K562 (cell line): ENCODE data around the gene LMF2. TPM values are rescaled to one million over a fixed set of nuclear protein-coding genes. Genes with fewer than 3 reads are reported as not detected.

Experiments
- ATAC-seq: fragments of 200-7000 bp; cut with Tn5 transposase; 3 replicates; pipeline ENCODE4 v1.9.1; 2020; ENCODE audit warnings: moderate library complexity
- BruUV-seq: library from RNA; stranded (reverse); fragments of 400-500 nt; replicated peaks from 2 replicates; lab custom pipeline; 2021; lab: Mats Ljungman, UMichigan
- CTCF ChIA-PET: fragments of 300-600 bp; formaldehyde crosslinking; extraction: SDS; loops from one replicate; lab custom pipeline; 2021; ENCODE audit warnings: low intra/inter-chr PET ratio; lab: Yijun Ruan, JAX
- POLR2A ChIA-PET: fragments of 300-600, 350-650 bp; sonication (Branson Sonifier 250); formaldehyde crosslinking; extraction: SDS; loops from one replicate; lab custom pipeline; 2021; ENCODE audit warnings: antibody characterized with exemption, inconsistent platforms; lab: Yijun Ruan, JAX
- DNase-seq, 4 experiments: peaks; one replicate each; pipeline versions ENCODE4 v3.0.0 to v3.0.0-alpha.2; 2011 to 2018; ENCODE audit warnings: low spot score in 3 of 4, mixed read lengths in 3 of 4; ENCODE audit errors: extremely low read depth in 1 of 4
- FAIRE-seq: peaks from 2 replicates; lab custom pipeline; 2011; peaks lifted over from hg19 to GRCh38; lab: Jason Lieb, UNC
- H2AFZ ChIP-seq: 2 replicates; pipeline ENCODE4 v1.6.0; 2011; ENCODE audit warnings: low read depth, low read length, control low read depth, inconsistent platforms
- H3K27ac ChIP-seq: fragments of 200-600 bp; 3 replicates; pipeline ENCODE4 v1.8.0; 2011; ENCODE audit warnings: low read depth, mild to moderate bottlenecking, control low read depth, inconsistent platforms, low read length, moderate library complexity, mixed read lengths; ENCODE audit errors: extremely low read depth
- H3K27me3 ChIP-seq, 2 experiments: fragments of 300-600 bp in 1 of 2; 2 replicates in 1 of 2; 3 replicates in 1 of 2; pipeline versions ENCODE4 v1.6.0 to v1.8.0; 2011; ENCODE audit warnings: inconsistent platforms in 2 of 2, low read length in 2 of 2, mild to moderate bottlenecking in 1 of 2, mixed read lengths in 1 of 2, moderate library complexity in 1 of 2; ENCODE audit not compliant: control insufficient read depth in 2 of 2, insufficient read depth in 2 of 2
- H3K36me3 ChIP-seq: fragments of 300-600 bp; 3 replicates; pipeline ENCODE4 v1.8.0; 2011; ENCODE audit warnings: mild to moderate bottlenecking, low read length, inconsistent platforms; ENCODE audit not compliant: control insufficient read depth, insufficient read depth
- H3K4me1 ChIP-seq, 2 experiments: fragments of 200-600 bp in 1 of 2; replicated peaks in 1 of 2; 2 replicates in 1 of 2; 3 replicates in 1 of 2; pipeline versions ENCODE4 v1.5.1 to v1.8.0; 2011; ENCODE audit warnings: inconsistent platforms in 2 of 2, low read length in 2 of 2, mild to moderate bottlenecking in 1 of 2, mixed read lengths in 1 of 2, moderate library complexity in 1 of 2; ENCODE audit not compliant: control insufficient read depth in 2 of 2, insufficient read depth in 2 of 2
- H3K4me2 ChIP-seq: 2 replicates; pipeline ENCODE4 v1.6.1; 2011; ENCODE audit warnings: low read length, control low read depth, inconsistent platforms, mixed read lengths; ENCODE audit not compliant: insufficient read depth
- H3K4me3 ChIP-seq: fragments of 200-600 bp; sonication (generic), shearing (Covaris generic); 2 replicates; pipeline ENCODE4 v1.5.1; 2016; ENCODE audit warnings: control low read depth, inconsistent platforms
- H3K79me2 ChIP-seq: fragments of 200-600 bp; 3 replicates; pipeline ENCODE4 v1.8.0; 2011; ENCODE audit warnings: low read length, inconsistent platforms; ENCODE audit not compliant: control insufficient read depth, insufficient read depth
- H3K9ac ChIP-seq, 2 experiments: 2 replicates each; pipeline versions ENCODE4 v1.6.0 to v1.6.1; 2011; ENCODE audit warnings: low read depth in 2 of 2, low read length in 2 of 2, control low read depth in 1 of 2, inconsistent platforms in 1 of 2, mild to moderate bottlenecking in 1 of 2, mixed read lengths in 1 of 2; ENCODE audit not compliant: insufficient read depth in 1 of 2
- H3K9me1 ChIP-seq: one replicate; pipeline ENCODE4 v1.6.0; 2011; ENCODE audit warnings: inconsistent platforms, mild to moderate bottlenecking, low read length, moderate library complexity; ENCODE audit not compliant: control insufficient read depth, insufficient read depth
- H3K9me3 ChIP-seq: replicated peaks from 2 replicates; pipeline ENCODE4 v1.5.1; 2011; ENCODE audit warnings: low read depth, low read length, inconsistent platforms; ENCODE audit not compliant: control insufficient read depth, insufficient read depth
- H4K20me1 ChIP-seq: replicated peaks from 2 replicates; pipeline ENCODE4 v1.6.1; 2011; ENCODE audit warnings: low read length, inconsistent platforms, mixed read lengths; ENCODE audit not compliant: control insufficient read depth, insufficient read depth
- CBFA2T2 ChIP-seq: fragments of 450-650 bp; conservative IDR thresholded peaks from 2 replicates; pipeline ENCODE4 v1.6.1; 2017; ENCODE audit warnings: mild to moderate bottlenecking
- CBX3 ChIP-seq, 2 experiments: IDR thresholded peaks; 1 replicate in 1 of 2; 2 replicates in 1 of 2; pipeline ENCODE4 v1.6.1; 2012; ENCODE audit warnings: inconsistent platforms in 2 of 2, low read length in 2 of 2, borderline replicate concordance in 1 of 2, control low read depth in 1 of 2
- HNRNPL ChIP-seq: fragments of 200-400 bp; formaldehyde crosslinking; IDR thresholded peaks from 2 replicates; pipeline ENCODE4 v1.6.1; 2017; ENCODE audit warnings: low read depth, mild to moderate bottlenecking, low read length
- MCM2 ChIP-seq: fragments of 450-650 bp; IDR thresholded peaks from 2 replicates; pipeline ENCODE4 v1.6.1; 2017; ENCODE audit warnings: low read depth, mild to moderate bottlenecking
- NRF1 ChIP-seq, 2 experiments: fragments of 450-650 bp; IDR thresholded peaks in 1 of 2; conservative IDR thresholded peaks in 1 of 2; 2 replicates each; pipeline ENCODE4 v1.6.1; 2014; ENCODE audit warnings: mild to moderate bottlenecking in 2 of 2
- PYGO2 ChIP-seq: fragments of 450-650 bp; IDR thresholded peaks from 2 replicates; pipeline ENCODE4 v1.6.1; 2016; ENCODE audit warnings: mild to moderate bottlenecking, missing genetic modification characterization, moderate library complexity, missing compliant biosample characterization
- XRCC4 ChIP-seq: IDR thresholded peaks from one replicate; pipeline ENCODE4 v1.6.1; 2011; ENCODE audit not compliant: insufficient read depth, insufficient read length; ENCODE audit errors: extremely low read depth
- WGBS: fragments of 100-300 bp; shearing (Covaris generic); methylation state at CpG from one replicate; pipeline ENCODE4 v1.1.6; 2016; ENCODE audit warnings: low coverage, mixed read lengths; ENCODE audit not compliant: insufficient coverage; ENCODE audit errors: missing lambda C conversion rate; 5-methylcytosine and 5-hydroxymethylcytosine counted together
- in situ Hi-C: fragments of 300-500 bp; cut with MboI; formaldehyde crosslinking; loops from 4 replicates; pipeline ENCODE4 v1.15.0; 2018; ENCODE audit warnings: inconsistent platforms, mixed read lengths
- intact Hi-C: fragments of 100-400 bp; cut with micrococcal nuclease; formaldehyde crosslinking; loops from 2 replicates; pipeline ENCODE4 v1.14.2; 2022
- polyA plus RNA-seq, 8 experiments: library from polyadenylated mRNA; depleted of rRNA in 4 of 8; stranded (reverse) in 5 of 8; unstranded in 3 of 8; fragments of >200 nt; fragmentation: Nextera tagmentation in 2 of 8; fragmentation: Illumina TruSeq in 1 of 8; extraction: Ambion mirVana in 2 of 8; extraction: Trizol in 1 of 8; gene quantifications; 2 replicates each; pipeline versions ENCODE4 v1.2.1 to v1.2.3, GENCODE V29; 2011 to 2014; ENCODE audit warnings: inconsistent platforms in 1 of 8, missing spikeins in 1 of 8
- total RNA-seq, 7 experiments: library from RNA; depleted of rRNA in 6 of 7; stranded (reverse); fragments of >200 nt in 6 of 7; fragmentation: Illumina TruSeq in 2 of 7; extraction: Trizol in 2 of 7; gene quantifications; 2 replicates each; pipeline versions ENCODE4 v1.2.1 to v1.2.3, GENCODE V29; 2011 to 2021; ENCODE audit warnings: low replicate concordance in 1 of 7
- TF ChIP-seq, protein P1 (sequence below): fragments of 450-650 bp; IDR thresholded peaks from 2 replicates; pipeline ENCODE4 v1.6.1; 2016; ENCODE audit warnings: missing biosample characterization, missing genetic modification characterization
- TF ChIP-seq, protein P2 (sequence below): fragments of 250-450 bp; sonication (Bioruptor Pico); IDR thresholded peaks from 2 replicates; pipeline ENCODE4 v1.8.0; 2021; ENCODE audit warnings: moderate library complexity, mild to moderate bottlenecking, inconsistent platforms

The LMF2 gene
- total and polyA plus RNA-seq, 9 of the 15 experiments (the other 6 are each of a cell fraction or from before 2014, with no cell fraction given): 0.08 to 37.1 (median 7.6) TPM

DNA sequence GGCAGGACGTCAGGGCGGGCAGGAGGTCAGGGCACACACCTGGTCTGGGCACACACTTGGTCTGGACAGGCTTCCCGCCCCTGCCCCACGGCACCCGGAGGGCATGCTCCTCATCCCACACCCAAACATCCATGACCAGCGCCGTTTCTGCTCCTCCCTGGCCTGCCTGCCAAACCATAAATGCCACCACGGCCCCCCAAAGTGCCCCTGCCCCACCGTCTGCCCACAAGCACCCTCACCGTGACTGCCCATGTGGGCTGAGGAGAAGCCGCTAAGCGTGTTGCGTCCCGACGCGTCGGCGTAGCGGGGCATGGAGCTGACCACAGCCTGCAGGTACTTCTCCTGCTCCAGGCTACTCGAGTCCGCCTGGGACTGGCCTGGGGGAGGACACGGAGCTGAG lies 48.5 kb downstream of the LMF2 start:
- Histone ChIP-seq H3K27ac (no peak overlapping the region), H3K9me3 (no peaks in the 10 kb centered on the region), H3K27me3 (no peaks in the 10 kb centered on the region), H3K4me3 (no peak overlapping the region), H3K79me2 (no peaks in the 10 kb centered on the region), H3K4me2 (no peak overlapping the region), H3K36me3 (peaks cover 62% of the 10 kb centered on the region; the same call in 1 of the 3 replicates), H2AFZ (no peak overlapping the region), H3K9me1 (no peaks in the 10 kb centered on the region), H3K9ac (no peak overlapping the region), H4K20me1 (no peaks in the 10 kb centered on the region), H3K4me1 (peaks cover 0 to 4% of the 10 kb centered on the region in 2 experiments; a peak in 1 of 5 replicates)
- WGBS: 91% methylated on average over 11 of the region's 22 CpGs
- BruUV-seq: no TSS peak
- POLR2A ChIA-PET: interaction anchor here (0.6 to 0.7 kb wide), 2 partner anchors 9 to 26 kb away, joined by 3 read pairs; no protein-coding TSS in a partner anchor
- ATAC-seq (no peak), FAIRE-seq (no peak), DNase-seq (no peak)
- CTCF ChIA-PET: no interaction called here
- in situ Hi-C loops (no loop called here), intact Hi-C loops (no loop called here)
- TF ChIP-seq PYGO2 (tag) (no peak), HNRNPL (no peak)

DNA sequence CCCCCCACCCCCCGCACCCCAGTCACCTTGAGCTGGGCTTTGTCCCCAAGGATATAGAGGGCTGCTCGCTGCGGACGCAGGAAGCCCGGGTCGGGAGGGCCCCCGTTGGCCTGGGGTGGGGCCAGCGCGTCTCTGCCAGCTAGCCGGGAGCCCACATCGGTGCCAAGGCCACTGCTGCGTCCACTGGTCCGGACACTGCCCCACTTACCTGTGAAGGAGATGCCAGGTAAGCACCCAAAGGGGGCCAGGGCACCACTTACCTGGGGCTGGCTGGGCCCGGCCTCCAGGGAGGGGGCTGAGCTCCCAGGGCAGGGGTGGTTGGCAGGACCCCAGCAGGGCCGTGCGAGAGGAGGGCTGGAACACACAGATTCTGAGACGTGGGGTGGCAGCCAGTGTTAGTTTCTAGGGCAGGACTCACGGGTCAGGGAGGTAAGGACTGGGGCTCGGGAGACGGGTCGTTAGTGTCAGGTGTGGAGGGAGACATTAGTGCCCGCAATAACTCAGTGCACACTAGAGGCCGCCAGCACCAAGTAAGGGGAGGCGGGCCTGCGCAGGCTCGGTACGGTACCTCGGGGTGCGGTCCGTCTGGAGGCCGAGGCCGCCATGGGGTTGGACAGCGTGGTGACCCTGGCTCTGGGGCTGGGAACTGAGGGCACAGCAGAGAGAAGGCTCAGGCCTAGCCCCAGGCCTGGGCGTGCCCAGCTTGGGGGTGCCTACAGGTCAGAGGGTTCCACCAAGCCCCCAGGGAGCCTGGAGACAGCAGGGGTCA lies 50.9 kb downstream of the LMF2 start:
- Histone ChIP-seq H3K4me3 (no peak overlapping the region), H3K4me1 (peaks cover 0 to 4% of the 10 kb centered on the region in 2 experiments; a peak in 2 of 5 replicates), H3K9me3 (no peaks in the 10 kb centered on the region), H3K9ac (no peak overlapping the region), H3K27ac (no peak overlapping the region), H3K79me2 (no peaks in the 10 kb centered on the region), H2AFZ (no peak overlapping the region), H3K9me1 (no peaks in the 10 kb centered on the region), H3K4me2 (no peak overlapping the region), H3K27me3 (no peaks in the 10 kb centered on the region), H4K20me1 (no peaks in the 10 kb centered on the region), H3K36me3 (peaks cover 53% of the 10 kb centered on the region; the same call in 1 of the 3 replicates)
- CTCF ChIA-PET: no interaction called here
- in situ Hi-C loops (no loop called here), intact Hi-C loops (no loop called here)
- BruUV-seq: no TSS peak
- POLR2A ChIA-PET: no interaction called here
- peak; percentile 79 for ATAC-seq
- no peak for FAIRE-seq
- WGBS: 84% methylated on average over 14 of the region's 34 CpGs
- DNase-seq: peak in 2 of 4 experiments; percentile 23 to 38
- TF ChIP-seq CBFA2T2: no peak
- no peak for TF ChIP-seq MCM2
- no peak for TF ChIP-seq CBX3 (IDR thresholded peaks at IDR 0.05; ENCODE audit: borderline replicate concordance in 1 of 2, low read length in 2 of 2)
- TF ChIP-seq NRF1 (conservative IDR thresholded peaks at IDR 0.05 in 1 of 2, IDR thresholded peaks at IDR 0.05 in 1 of 2): 0 out of 4 replicates have a peak, but pooled peaks of 1 of the 2 experiments have one; percentile 11
- no peak for TF ChIP-seq XRCC4
- TF ChIP-seq, protein P1, sequence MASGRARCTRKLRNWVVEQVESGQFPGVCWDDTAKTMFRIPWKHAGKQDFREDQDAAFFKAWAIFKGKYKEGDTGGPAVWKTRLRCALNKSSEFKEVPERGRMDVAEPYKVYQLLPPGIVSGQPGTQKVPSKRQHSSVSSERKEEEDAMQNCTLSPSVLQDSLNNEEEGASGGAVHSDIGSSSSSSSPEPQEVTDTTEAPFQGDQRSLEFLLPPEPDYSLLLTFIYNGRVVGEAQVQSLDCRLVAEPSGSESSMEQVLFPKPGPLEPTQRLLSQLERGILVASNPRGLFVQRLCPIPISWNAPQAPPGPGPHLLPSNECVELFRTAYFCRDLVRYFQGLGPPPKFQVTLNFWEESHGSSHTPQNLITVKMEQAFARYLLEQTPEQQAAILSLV (tag): no peak
- TF ChIP-seq, protein P2, sequence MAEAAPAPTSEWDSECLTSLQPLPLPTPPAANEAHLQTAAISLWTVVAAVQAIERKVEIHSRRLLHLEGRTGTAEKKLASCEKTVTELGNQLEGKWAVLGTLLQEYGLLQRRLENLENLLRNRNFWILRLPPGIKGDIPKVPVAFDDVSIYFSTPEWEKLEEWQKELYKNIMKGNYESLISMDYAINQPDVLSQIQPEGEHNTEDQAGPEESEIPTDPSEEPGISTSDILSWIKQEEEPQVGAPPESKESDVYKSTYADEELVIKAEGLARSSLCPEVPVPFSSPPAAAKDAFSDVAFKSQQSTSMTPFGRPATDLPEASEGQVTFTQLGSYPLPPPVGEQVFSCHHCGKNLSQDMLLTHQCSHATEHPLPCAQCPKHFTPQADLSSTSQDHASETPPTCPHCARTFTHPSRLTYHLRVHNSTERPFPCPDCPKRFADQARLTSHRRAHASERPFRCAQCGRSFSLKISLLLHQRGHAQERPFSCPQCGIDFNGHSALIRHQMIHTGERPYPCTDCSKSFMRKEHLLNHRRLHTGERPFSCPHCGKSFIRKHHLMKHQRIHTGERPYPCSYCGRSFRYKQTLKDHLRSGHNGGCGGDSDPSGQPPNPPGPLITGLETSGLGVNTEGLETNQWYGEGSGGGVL (CRISPR knock-in tag): no peak
